ENCODE measurements around the gene BCDIN3D.
A peak's percentile ranks its signal among the peaks of the same experiment; 100 is the strongest.
"Not testable (repeated sequence)": the region's sequence is repeated elsewhere in the genome, so short reads cannot be mapped to it uniquely, and the experiment has no call there.

BCDIN3D gene

GRCh38 chr12:49875115-49875720 lies 32.3 kb upstream of the BCDIN3D start:
- Histone ChIP-seq H3K36me3 (ENCODE audit: insufficient read depth, low read length) (no peaks in the 10 kb centered on the region), H3K4me1 (ENCODE audit: control insufficient read depth, insufficient read depth, low read length, unreplicated experiment) (no peaks in the 10 kb centered on the region), H3K79me2 (ENCODE audit: control insufficient read depth, insufficient read depth, low read length, unreplicated experiment) (no peaks in the 10 kb centered on the region), H2AFZ (ENCODE audit: low read length, unreplicated experiment) (no peak overlapping the region), H3K27me3 (ENCODE audit: insufficient read depth, low read length) (no peaks in the 10 kb centered on the region), H3K4me3 (ENCODE audit: low read depth, low read length) (no peak overlapping the region), H3K27ac (ENCODE audit: low read depth, low read length) (no peak overlapping the region)

- Histone ChIP-seq H3K36me3 (ENCODE audit: insufficient read depth, low read length) (no peaks in the 10 kb centered on the region), H3K27me3 (ENCODE audit: insufficient read depth, low read length) (no peaks in the 10 kb centered on the region), H3K27ac (ENCODE audit: low read depth, low read length) (no peak overlapping the region), H2AFZ (ENCODE audit: low read length, unreplicated experiment) (no peak overlapping the region), H3K4me3 (ENCODE audit: low read depth, low read length) (no peak overlapping the region), H3K4me1 (ENCODE audit: control insufficient read depth, insufficient read depth, low read length, unreplicated experiment) (peaks cover 5% of the 10 kb centered on the region), H3K79me2 (ENCODE audit: control insufficient read depth, insufficient read depth, low read length, unreplicated experiment) (no peaks in the 10 kb centered on the region)
Observed at GRCh38 chr12:49874142-49874897, 31.4 kb upstream of the BCDIN3D start.

GRCh38 chr12:49873361-49873934 lies 30.5 kb upstream of the BCDIN3D start:
- Histone ChIP-seq H3K79me2 (ENCODE audit: control insufficient read depth, insufficient read depth, low read length, unreplicated experiment) (no peaks in the 10 kb centered on the region), H3K27ac (ENCODE audit: low read depth, low read length) (no peak overlapping the region), H3K36me3 (ENCODE audit: insufficient read depth, low read length) (no peaks in the 10 kb centered on the region), H3K4me1 (ENCODE audit: control insufficient read depth, insufficient read depth, low read length, unreplicated experiment) (peaks cover 14% of the 10 kb centered on the region), H3K27me3 (ENCODE audit: insufficient read depth, low read length) (no peaks in the 10 kb centered on the region), H3K4me3 (ENCODE audit: low read depth, low read length) (no peak overlapping the region), H2AFZ (ENCODE audit: low read length, unreplicated experiment) (no peak overlapping the region)

- H3K36me3 ChIP-seq (ENCODE audit: insufficient read depth, low read length) = no peaks in the 10 kb centered on the region
- H3K4me3 ChIP-seq (ENCODE audit: low read depth, low read length) = no peak overlapping the region
- no peak overlapping the region for H3K27ac ChIP-seq (ENCODE audit: low read depth, low read length)
- H3K4me1 ChIP-seq (ENCODE audit: control insufficient read depth, insufficient read depth, low read length, unreplicated experiment) = peaks cover 19% of the 10 kb centered on the region
- H2AFZ ChIP-seq (ENCODE audit: low read length, unreplicated experiment) = no peak overlapping the region
- H3K27me3 ChIP-seq (ENCODE audit: insufficient read depth, low read length) = no peaks in the 10 kb centered on the region
- H3K79me2 ChIP-seq (ENCODE audit: control insufficient read depth, insufficient read depth, low read length, unreplicated experiment) = no peaks in the 10 kb centered on the region
Observed at GRCh38 chr12:49872781-49873181, 29.9 kb upstream of the BCDIN3D start.

- Histone ChIP-seq H3K36me3 (ENCODE audit: insufficient read depth, low read length) (no peaks in the 10 kb centered on the region), H3K27me3 (ENCODE audit: insufficient read depth, low read length) (no peaks in the 10 kb centered on the region), H3K27ac (ENCODE audit: low read depth, low read length) (no peak overlapping the region), H2AFZ (ENCODE audit: low read length, unreplicated experiment) (no peak overlapping the region), H3K4me1 (ENCODE audit: control insufficient read depth, insufficient read depth, low read length, unreplicated experiment) (peaks cover 23% of the 10 kb centered on the region), H3K79me2 (ENCODE audit: control insufficient read depth, insufficient read depth, low read length, unreplicated experiment) (no peaks in the 10 kb centered on the region), H3K4me3 (ENCODE audit: low read depth, low read length) (no peak overlapping the region)
Observed at GRCh38 chr12:49872381-49872780, 29.5 kb upstream of the BCDIN3D start.

- H3K4me3 ChIP-seq (ENCODE audit: low read depth, low read length); H3K27me3 ChIP-seq (ENCODE audit: insufficient read depth, low read length); H2AFZ ChIP-seq (ENCODE audit: low read length, unreplicated experiment); H3K27ac ChIP-seq (ENCODE audit: low read depth, low read length); H3K36me3 ChIP-seq (ENCODE audit: insufficient read depth, low read length); H3K79me2 ChIP-seq (ENCODE audit: control insufficient read depth, insufficient read depth, low read length, unreplicated experiment): not testable (repeated sequence)
- peaks cover 25% of the 10 kb centered on the region for H3K4me1 ChIP-seq (ENCODE audit: control insufficient read depth, insufficient read depth, low read length, unreplicated experiment)
Observed at GRCh38 chr12:49871811-49872251, 28.9 kb upstream of the BCDIN3D start.

GRCh38 chr12:49871263-49871561 lies 28.3 kb upstream of the BCDIN3D start:
- H3K4me1 ChIP-seq (ENCODE audit: control insufficient read depth, insufficient read depth, low read length, unreplicated experiment) = peaks cover 25% of the 10 kb centered on the region
- H3K27ac ChIP-seq (ENCODE audit: low read depth, low read length) = no peak overlapping the region
- H3K36me3 ChIP-seq (ENCODE audit: insufficient read depth, low read length) = no peaks in the 10 kb centered on the region
- H3K4me3 ChIP-seq (ENCODE audit: low read depth, low read length) = no peak overlapping the region
- no peak overlapping the region for H2AFZ ChIP-seq (ENCODE audit: low read length, unreplicated experiment)
- no peaks in the 10 kb centered on the region for H3K79me2 ChIP-seq (ENCODE audit: control insufficient read depth, insufficient read depth, low read length, unreplicated experiment)
- H3K27me3 ChIP-seq (ENCODE audit: insufficient read depth, low read length) = no peaks in the 10 kb centered on the region

- H3K27ac ChIP-seq (ENCODE audit: low read depth, low read length) = no peak overlapping the region
Observed at GRCh38 chr12:49870501-49871262, 27.8 kb upstream of the BCDIN3D start.

GRCh38 chr12:49869816-49870500 lies 27.1 kb upstream of the BCDIN3D start:
- Histone ChIP-seq H3K36me3 (ENCODE audit: insufficient read depth, low read length) (no peaks in the 10 kb centered on the region), H3K79me2 (ENCODE audit: control insufficient read depth, insufficient read depth, low read length, unreplicated experiment) (no peaks in the 10 kb centered on the region), H3K27me3 (ENCODE audit: insufficient read depth, low read length) (peaks cover 4% of the 10 kb centered on the region; the same call in 1 of the 2 replicates), H3K4me3 (ENCODE audit: low read depth, low read length) (no peak overlapping the region), H3K4me1 (ENCODE audit: control insufficient read depth, insufficient read depth, low read length, unreplicated experiment) (peaks cover 25% of the 10 kb centered on the region), H3K27ac (ENCODE audit: low read depth, low read length) (peak overlapping the region; percentile 35; the same call in 1 of the 2 replicates), H2AFZ (ENCODE audit: low read length, unreplicated experiment) (no peak overlapping the region)

More at GRCh38 chr12:49870501-49871262, 27.8 kb upstream of the BCDIN3D start:
- H2AFZ ChIP-seq (ENCODE audit: low read length, unreplicated experiment) = no peak overlapping the region
- peaks cover 25% of the 10 kb centered on the region for H3K4me1 ChIP-seq (ENCODE audit: control insufficient read depth, insufficient read depth, low read length, unreplicated experiment)
- no peaks in the 10 kb centered on the region for H3K79me2 ChIP-seq (ENCODE audit: control insufficient read depth, insufficient read depth, low read length, unreplicated experiment)
- H3K36me3 ChIP-seq (ENCODE audit: insufficient read depth, low read length) = no peaks in the 10 kb centered on the region
- H3K27me3 ChIP-seq (ENCODE audit: insufficient read depth, low read length) = peaks cover 4% of the 10 kb centered on the region; the same call in 1 of the 2 replicates
- H3K4me3 ChIP-seq (ENCODE audit: low read depth, low read length) = no peak overlapping the region
